Measurements from ENCODE around the gene FHOD1. TPM values are rescaled to one million over a fixed set of nuclear protein-coding genes. Genes with fewer than 3 reads are reported as not detected.

FHOD1 gene
- total and polyA plus RNA-seq, 2 of the 4 experiments (the other 2 are of a cell fraction): 13.8 to 64.0 TPM

DNA sequence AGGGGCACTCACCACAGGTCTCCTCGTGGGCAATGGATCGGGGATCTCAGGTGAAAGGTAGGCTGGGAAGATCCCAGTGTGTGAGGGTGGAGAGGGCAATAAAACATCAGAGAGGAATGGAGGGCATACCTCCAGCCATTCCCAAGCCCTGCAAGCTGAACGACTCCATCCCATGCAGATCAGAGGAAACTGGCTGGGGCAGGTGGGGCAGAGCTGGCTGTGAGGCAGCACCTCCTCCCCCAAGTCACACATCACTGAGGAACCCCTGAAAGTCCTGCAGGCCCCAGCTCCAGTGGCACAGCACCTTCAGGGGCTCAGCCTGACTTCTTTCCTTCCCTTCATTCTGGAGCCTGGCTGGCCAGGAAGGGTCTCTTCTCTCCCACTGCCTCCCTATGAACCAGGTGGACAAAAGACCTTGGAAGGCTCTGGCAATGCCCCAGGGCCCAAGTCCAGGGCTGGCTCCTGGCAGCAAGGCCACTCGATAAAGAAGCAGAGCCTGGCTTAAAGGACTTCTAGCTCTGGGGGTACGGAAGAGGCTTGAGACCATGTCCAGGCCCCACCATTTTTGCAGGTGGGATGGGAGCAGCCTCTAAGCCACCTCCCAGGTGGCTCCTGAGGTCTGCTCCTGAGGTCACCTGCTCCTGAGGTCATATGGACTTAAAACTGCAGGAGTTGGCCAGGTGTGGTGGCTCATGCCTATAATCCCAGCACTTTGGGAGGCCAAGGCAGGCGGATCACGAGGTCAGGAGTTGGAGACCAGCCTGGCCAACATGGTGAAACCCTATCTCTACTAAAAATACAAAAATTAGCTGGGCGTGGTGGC is 33.9 kb downstream of the FHOD1 start:
- no peak overlapping the region for H2BK120ac ChIP-seq (ENCODE audit: low read depth, low read length)
- H2BK5ac ChIP-seq (ENCODE audit: low read depth, low read length, poor library complexity, severe bottlenecking): no peak overlapping the region
- H3K9ac ChIP-seq (ENCODE audit: low read depth, low read length): no peak overlapping the region
- H2BK20ac ChIP-seq (ENCODE audit: low read depth, low read length): no peak overlapping the region
- no peak overlapping the region for H2AK5ac ChIP-seq (ENCODE audit: low read depth, low read length)
- H3K4me2 ChIP-seq (ENCODE audit: low read depth, low read length): no peak overlapping the region
- intact Hi-C loops (cut with micrococcal nuclease) (no loop called here), in situ Hi-C loops (cut with MboI; ENCODE audit: low sequenced_read_pairs) (no loop called here), dilution Hi-C loops (cut with HindIII; ENCODE audit: low sequenced_read_pairs, unreplicated experiment) (no loop called here)
- H2AK9ac ChIP-seq (replicated peaks; ENCODE audit: low read depth, low read length, poor library complexity): no peak overlapping the region
- H3K56ac ChIP-seq (ENCODE audit: extremely low read depth, insufficient read depth, low read length): no peak overlapping the region
- no peak overlapping the region for H4K91ac ChIP-seq (ENCODE audit: insufficient read depth, low read depth, low read length)
- no peak overlapping the region for H4K5ac ChIP-seq (ENCODE audit: low read depth, low read length)
- no peaks in the 10 kb centered on the region for H3K27me3 ChIP-seq (ENCODE audit: control insufficient read depth, insufficient read depth, low read length)
- CTCF ChIA-PET: no interaction called here
- no peak for ATAC-seq (ENCODE audit: low read depth)
- no peak overlapping the region for H3K27ac ChIP-seq (ENCODE audit: insufficient read depth, low read length)
- no peak overlapping the region for H3K23ac ChIP-seq (ENCODE audit: low read depth, low read length)
- H4K20me1 ChIP-seq (ENCODE audit: insufficient read depth, low read length): no peaks in the 10 kb centered on the region
- no peak overlapping the region for H2BK15ac ChIP-seq (ENCODE audit: low read depth, low read length)
- BruUV-seq (replicated peaks): no TSS peak
- peaks cover 0 to 3% of the 10 kb centered on the region in 2 experiments; a peak in 1 of 4 replicates for H3K79me1 ChIP-seq (ENCODE audit: low read depth in 1 of 2, low read length in 2 of 2)
- POLR2A ChIA-PET (ENCODE audit: unreplicated experiment): no interaction called here
- peaks cover 10% of the 10 kb centered on the region; the same call in 1 of the 2 replicates for H3K9me1 ChIP-seq (ENCODE audit: insufficient read depth, low read length)
- H3K9me3 ChIP-seq (ENCODE audit: control insufficient read depth, insufficient read depth, low read length): no peaks in the 10 kb centered on the region
- no peak overlapping the region for H3K4me3 ChIP-seq (ENCODE audit: insufficient read depth, low read depth, low read length)
- no peak overlapping the region for H3K14ac ChIP-seq (replicated peaks; ENCODE audit: low read depth, low read length)
- peaks cover 4% of the 10 kb centered on the region; the same call in 1 of the 2 replicates for H3K36me3 ChIP-seq (ENCODE audit: control insufficient read depth, insufficient read depth, low read length)
- no peak overlapping the region for H2AFZ ChIP-seq (replicated peaks; ENCODE audit: low read length, poor library complexity)
- TF ChIP-seq NFE2L2 (IDR thresholded peaks at IDR 0.05; ENCODE audit: low read depth, low read length) (no peak), BHLHE40 (IDR thresholded peaks at IDR 0.05; ENCODE audit: low read depth, low read length) (no peak), FOS (IDR thresholded peaks at IDR 0.05; ENCODE audit: low read depth, low read length) (no peak), RAD21 (IDR thresholded peaks at IDR 0.05; ENCODE audit: low read length) (no peak), MAZ (IDR thresholded peaks at IDR 0.05; ENCODE audit: borderline replicate concordance, low read depth, low read length) (no peak), CEBPB (IDR thresholded peaks at IDR 0.05; ENCODE audit: low read depth, low read length) (no peak), MAFK (IDR thresholded peaks at IDR 0.05; ENCODE audit: low read depth, low read length) (no peak), CHD1 (IDR thresholded peaks at IDR 0.05; ENCODE audit: low read depth, low read length) (no peak), SMC3 (IDR thresholded peaks at IDR 0.05; ENCODE audit: low read depth, low read length) (no peak)
- TF ChIP-seq, protein P1, sequence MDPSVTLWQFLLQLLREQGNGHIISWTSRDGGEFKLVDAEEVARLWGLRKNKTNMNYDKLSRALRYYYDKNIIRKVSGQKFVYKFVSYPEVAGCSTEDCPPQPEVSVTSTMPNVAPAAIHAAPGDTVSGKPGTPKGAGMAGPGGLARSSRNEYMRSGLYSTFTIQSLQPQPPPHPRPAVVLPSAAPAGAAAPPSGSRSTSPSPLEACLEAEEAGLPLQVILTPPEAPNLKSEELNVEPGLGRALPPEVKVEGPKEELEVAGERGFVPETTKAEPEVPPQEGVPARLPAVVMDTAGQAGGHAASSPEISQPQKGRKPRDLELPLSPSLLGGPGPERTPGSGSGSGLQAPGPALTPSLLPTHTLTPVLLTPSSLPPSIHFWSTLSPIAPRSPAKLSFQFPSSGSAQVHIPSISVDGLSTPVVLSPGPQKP (IDR thresholded peaks at IDR 0.05; ENCODE audit: borderline replicate concordance, low read depth, low read length): no peak
- TF ChIP-seq, protein P2, sequence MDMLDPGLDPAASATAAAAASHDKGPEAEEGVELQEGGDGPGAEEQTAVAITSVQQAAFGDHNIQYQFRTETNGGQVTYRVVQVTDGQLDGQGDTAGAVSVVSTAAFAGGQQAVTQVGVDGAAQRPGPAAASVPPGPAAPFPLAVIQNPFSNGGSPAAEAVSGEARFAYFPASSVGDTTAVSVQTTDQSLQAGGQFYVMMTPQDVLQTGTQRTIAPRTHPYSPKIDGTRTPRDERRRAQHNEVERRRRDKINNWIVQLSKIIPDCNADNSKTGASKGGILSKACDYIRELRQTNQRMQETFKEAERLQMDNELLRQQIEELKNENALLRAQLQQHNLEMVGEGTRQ (IDR thresholded peaks at IDR 0.05; ENCODE audit: low read depth, low read length): no peak
- TF ChIP-seq, protein P3, sequence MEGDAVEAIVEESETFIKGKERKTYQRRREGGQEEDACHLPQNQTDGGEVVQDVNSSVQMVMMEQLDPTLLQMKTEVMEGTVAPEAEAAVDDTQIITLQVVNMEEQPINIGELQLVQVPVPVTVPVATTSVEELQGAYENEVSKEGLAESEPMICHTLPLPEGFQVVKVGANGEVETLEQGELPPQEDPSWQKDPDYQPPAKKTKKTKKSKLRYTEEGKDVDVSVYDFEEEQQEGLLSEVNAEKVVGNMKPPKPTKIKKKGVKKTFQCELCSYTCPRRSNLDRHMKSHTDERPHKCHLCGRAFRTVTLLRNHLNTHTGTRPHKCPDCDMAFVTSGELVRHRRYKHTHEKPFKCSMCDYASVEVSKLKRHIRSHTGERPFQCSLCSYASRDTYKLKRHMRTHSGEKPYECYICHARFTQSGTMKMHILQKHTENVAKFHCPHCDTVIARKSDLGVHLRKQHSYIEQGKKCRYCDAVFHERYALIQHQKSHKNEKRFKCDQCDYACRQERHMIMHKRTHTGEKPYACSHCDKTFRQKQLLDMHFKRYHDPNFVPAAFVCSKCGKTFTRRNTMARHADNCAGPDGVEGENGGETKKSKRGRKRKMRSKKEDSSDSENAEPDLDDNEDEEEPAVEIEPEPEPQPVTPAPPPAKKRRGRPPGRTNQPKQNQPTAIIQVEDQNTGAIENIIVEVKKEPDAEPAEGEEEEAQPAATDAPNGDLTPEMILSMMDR (conservative IDR thresholded peaks at IDR 0.05; ENCODE audit: low read depth, low read length): no peak
- WGBS, 2 experiments (ENCODE audit: extremely low coverage in 2 of 2, insufficient read length in 1 of 2): 75% methylated on average over 2 of the region's 8 CpGs; no CpG with 5 or more reads in 1 of the 2 experiments
- H3K4ac ChIP-seq (ENCODE audit: low read depth, low read length): no peak overlapping the region
- no peak for DNase-seq
- H4K8ac ChIP-seq (ENCODE audit: low read depth in 2 of 2, low read length in 2 of 2): no peak overlapping the region
- no peaks in the 10 kb centered on the region for H3K4me1 ChIP-seq (ENCODE audit: control insufficient read depth, insufficient read depth, low read length)
- no peak overlapping the region for H3K18ac ChIP-seq (ENCODE audit: low read depth, low read length)
